CD4-positive, alpha-beta memory T cell (primary cell): ENCODE data around the gene EPHA1. TPM values are rescaled to one million over a fixed set of nuclear protein-coding genes. Genes with fewer than 3 reads are reported as not detected.

Experiments used
- CTCF ChIA-PET: fragments of 350-600 bp; sonication (Branson Sonifier 250); formaldehyde crosslinking; loops from one replicate; lab custom pipeline; 2021; ENCODE audit warnings: inconsistent platforms; ENCODE audit not compliant: partially characterized antibody; lab: Charles Lee
- POLR2A ChIA-PET: fragments of 350-600 bp; sonication (Branson Sonifier 250); formaldehyde crosslinking; loops from one replicate; lab custom pipeline; 2021; ENCODE audit not compliant: partially characterized antibody; lab: Charles Lee
- DNase-seq, 5 donors: peaks; one replicate each; pipeline versions ENCODE4 v3.0.0 to v3.0.0-alpha.2; 2020 to 2022; ENCODE audit warnings: mixed read lengths in 1 of 5
- H3K27ac ChIP-seq: one replicate; pipeline ENCODE4 v1.7.0; 2013; ENCODE audit warnings: low read depth, low read length
- H3K27me3 ChIP-seq: 2 replicates; pipeline ENCODE4 v1.7.0; 2013; ENCODE audit warnings: mild to moderate bottlenecking, low read length, moderate library complexity; ENCODE audit not compliant: insufficient read depth
- H3K36me3 ChIP-seq: 2 replicates; pipeline ENCODE4 v1.7.0; 2013; ENCODE audit warnings: mild to moderate bottlenecking, low read length, moderate library complexity; ENCODE audit not compliant: insufficient read depth
- H3K4me1 ChIP-seq: 2 replicates; pipeline ENCODE4 v1.7.0; 2013; ENCODE audit warnings: mild to moderate bottlenecking, low read length, moderate library complexity; ENCODE audit not compliant: insufficient read depth
- H3K4me3 ChIP-seq, 2 donors: one replicate each; pipeline ENCODE4 v1.7.0; 2013; ENCODE audit warnings: low read length in 2 of 2, mild to moderate bottlenecking in 1 of 2
- H3K9me3 ChIP-seq, 2 donors: one replicate each; pipeline ENCODE4 v1.7.0; 2013; ENCODE audit warnings: low read length in 2 of 2, control low read depth in 1 of 2; ENCODE audit not compliant: control insufficient read depth in 1 of 2
- H3K27ac Mint-ChIP-seq, 7 donors: one replicate each; pipeline ENCODE4 v1.8.0; 2020 to 2021; ENCODE audit warnings: mixed read lengths in 7 of 7, mild to moderate bottlenecking in 6 of 7, inconsistent platforms in 3 of 7, moderate library complexity in 3 of 7
- H3K27me3 Mint-ChIP-seq, 2 donors: one replicate each; pipeline ENCODE4 v1.8.0; 2020 to 2021; ENCODE audit warnings: mixed read lengths in 2 of 2
- H3K36me3 Mint-ChIP-seq, 2 donors: one replicate each; pipeline ENCODE4 v1.8.0; 2020 to 2021; ENCODE audit warnings: mixed read lengths in 2 of 2, inconsistent platforms in 1 of 2, mild to moderate bottlenecking in 1 of 2
- H3K4me1 Mint-ChIP-seq, 4 donors: one replicate each; pipeline ENCODE4 v1.8.0; 2020 to 2021; ENCODE audit warnings: mixed read lengths in 4 of 4, mild to moderate bottlenecking in 1 of 4
- H3K4me3 Mint-ChIP-seq, 8 donors: one replicate each; pipeline ENCODE4 v1.8.0; 2020 to 2021; ENCODE audit warnings: mixed read lengths in 8 of 8, mild to moderate bottlenecking in 7 of 8, moderate library complexity in 6 of 8, inconsistent platforms in 3 of 8
- H3K9me3 Mint-ChIP-seq, 8 donors: one replicate each; pipeline ENCODE4 v1.8.0; 2020 to 2021; ENCODE audit warnings: mixed read lengths in 8 of 8, mild to moderate bottlenecking in 5 of 8, inconsistent platforms in 3 of 8, moderate library complexity in 1 of 8
- intact Hi-C: fragments of 100-400 bp; cut with micrococcal nuclease; formaldehyde crosslinking; loops from one replicate; pipeline ENCODE4 v1.15.1; 2023
- polyA plus RNA-seq, 2 donors: library from polyadenylated mRNA; unstranded; fragments of 300-500 nt; fragmentation: Illumina TruSeq; gene quantifications; one replicate each; pipeline ENCODE4 v1.2.3, GENCODE V29; 2021
- total RNA-seq, 2 experiments: library from RNA; stranded (reverse); gene quantifications; one replicate each; pipeline ENCODE4 v1.2.3, GENCODE V29; 2021

EPHA1 gene
- total and polyA plus RNA-seq, 4 experiments from 2014 or later = 4.2 to 34.4 (median 22.5) TPM

DNA sequence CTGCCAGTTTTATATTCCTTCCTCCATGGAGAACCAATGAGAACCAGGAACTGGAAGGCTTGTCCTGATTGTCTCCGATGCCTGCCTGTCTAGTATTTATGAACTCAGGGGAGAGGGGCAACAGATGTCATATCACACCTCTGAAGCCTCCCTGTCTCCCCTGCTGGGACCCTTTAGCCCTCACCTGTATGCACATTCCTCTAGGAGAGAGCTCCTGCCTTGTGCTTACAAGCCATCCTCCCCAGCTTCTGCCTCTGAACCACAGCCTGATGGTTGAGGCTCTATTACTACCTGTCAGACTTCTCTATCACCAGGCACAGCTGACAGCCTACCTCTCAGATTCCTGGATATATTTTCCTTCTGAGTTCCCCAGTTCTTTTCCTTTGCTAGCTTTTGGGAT, 40.3 kb downstream of the EPHA1 start:
- H3K36me3 ChIP-seq = no peaks in the 10 kb centered on the region
- H3K4me3 Mint-ChIP-seq = no peak overlapping the region
- no peak overlapping the region for H3K27ac Mint-ChIP-seq
- H3K9me3 ChIP-seq = no peaks in the 10 kb centered on the region
- no peaks in the 10 kb centered on the region for H3K36me3 Mint-ChIP-seq
- no peak for DNase-seq
- H3K4me1 Mint-ChIP-seq = peaks cover 14 to 29% (median 22%) of the 10 kb centered on the region in 4 donors
- intact Hi-C loops = no loop called here
- H3K9me3 Mint-ChIP-seq = no peaks in the 10 kb centered on the region
- ChIA-PET POLR2A (interaction anchor here (1.3 to 4.6 kb wide), 3 partner anchors 12 to 23 kb away, joined by 3 to 28 read pairs (median 4); partner anchors contain the start of gene ZYX), CTCF (interaction anchor here (1.0 to 4.9 kb wide), 9 partner anchors 12 to 128 kb away, joined by 3 to 36 read pairs (median 5); no protein-coding TSS in a partner anchor)
- peaks cover 22% of the 10 kb centered on the region for H3K27me3 ChIP-seq
- peaks cover 14% of the 10 kb centered on the region for H3K4me1 ChIP-seq
- peaks cover 11 to 16% of the 10 kb centered on the region in 2 donors for H3K27me3 Mint-ChIP-seq
- no peak overlapping the region for H3K27ac ChIP-seq
- no peak overlapping the region for H3K4me3 ChIP-seq

DNA sequence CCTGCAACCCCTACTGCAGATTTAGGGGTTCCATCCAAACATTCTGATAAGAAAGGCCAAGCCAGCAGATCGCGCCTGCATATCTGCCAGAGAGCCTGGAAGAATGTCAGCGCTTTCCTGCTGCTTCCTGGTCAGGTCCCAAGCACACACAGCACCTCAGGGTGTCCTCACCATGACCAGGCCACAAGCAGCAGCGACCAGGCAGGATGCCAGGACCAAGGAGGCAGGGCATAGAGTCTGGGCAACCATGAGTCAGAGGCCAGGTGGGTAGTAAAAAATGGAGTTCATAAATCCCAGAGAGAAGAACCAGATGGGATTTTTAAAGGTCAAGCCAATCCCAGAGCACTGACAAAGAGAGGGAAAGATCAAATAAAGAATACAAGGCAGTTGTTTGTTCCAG, 40.7 kb downstream of the EPHA1 start:
- no peaks in the 10 kb centered on the region for H3K9me3 Mint-ChIP-seq
- peaks cover 26% of the 10 kb centered on the region for H3K27me3 ChIP-seq
- H3K36me3 ChIP-seq = no peaks in the 10 kb centered on the region
- ChIA-PET CTCF (interaction anchor here (0.9 to 4.9 kb wide), 9 partner anchors 12 to 127 kb away, joined by 3 to 36 read pairs (median 5); no protein-coding TSS in a partner anchor), POLR2A (no interaction called here)
- peaks cover 15 to 29% (median 22%) of the 10 kb centered on the region in 4 donors for H3K4me1 Mint-ChIP-seq
- H3K9me3 ChIP-seq = no peaks in the 10 kb centered on the region
- no peak overlapping the region for H3K27ac ChIP-seq
- no peak overlapping the region for H3K4me3 ChIP-seq
- peaks cover 18% of the 10 kb centered on the region for H3K4me1 ChIP-seq
- peaks cover 14 to 20% of the 10 kb centered on the region in 2 donors for H3K27me3 Mint-ChIP-seq
- H3K4me3 Mint-ChIP-seq = no peak overlapping the region
- intact Hi-C loops = no loop called here
- DNase-seq = no peak
- H3K36me3 Mint-ChIP-seq = no peaks in the 10 kb centered on the region
- no peak overlapping the region for H3K27ac Mint-ChIP-seq

DNA sequence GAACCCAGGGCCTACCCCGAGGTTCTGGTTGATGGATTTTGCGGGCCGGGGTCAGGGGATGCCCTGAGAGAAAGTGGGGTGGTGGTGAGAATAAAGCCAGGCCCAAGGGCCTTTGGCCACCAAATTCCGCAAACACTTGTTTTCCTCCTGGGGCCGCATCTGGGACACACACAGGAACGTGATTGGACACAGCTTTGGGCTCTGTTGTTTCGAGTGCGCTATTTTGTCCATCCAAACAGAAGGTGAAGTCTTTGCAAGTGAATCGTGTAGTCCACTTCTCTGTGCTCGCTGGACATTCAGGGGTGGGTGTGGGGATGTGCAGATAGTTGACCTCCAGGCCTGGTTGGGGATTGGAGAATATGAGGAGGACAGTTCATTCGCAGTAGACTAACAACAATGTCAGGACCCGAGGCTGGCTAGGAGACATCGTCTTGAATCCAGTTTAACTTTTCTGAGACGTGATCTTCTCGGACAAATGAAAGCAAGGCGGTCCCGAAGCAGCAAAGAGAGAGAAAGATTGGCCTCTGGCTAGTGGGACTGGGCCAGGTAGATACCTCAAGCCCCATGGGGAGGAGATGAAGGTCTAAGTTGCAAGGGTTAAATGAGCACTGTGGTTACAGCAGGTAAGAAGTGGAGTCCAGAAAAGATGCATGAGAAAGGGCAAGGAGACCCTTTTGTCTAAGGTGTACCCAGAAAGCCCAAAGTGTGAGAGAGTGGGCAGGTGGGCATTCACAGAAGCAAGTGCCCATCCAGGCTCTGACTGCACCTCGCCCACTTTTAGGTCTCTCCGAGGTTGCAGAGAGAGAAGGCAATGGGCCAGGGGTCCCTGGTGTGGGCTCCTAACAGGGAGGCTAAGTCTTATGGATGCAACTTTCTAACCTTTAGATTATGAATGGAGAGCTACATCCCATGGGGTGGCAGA, 45.4 kb downstream of the EPHA1 start:
- Histone ChIP-seq H3K27ac (no peak overlapping the region), H3K9me3 (no peaks in the 10 kb centered on the region), H3K27me3 (peaks cover 27% of the 10 kb centered on the region), H3K36me3 (no peaks in the 10 kb centered on the region), H3K4me3 (peak overlapping the region in 1 of 2 donors; percentile 42), H3K4me1 (peaks cover 8% of the 10 kb centered on the region)
- Mint-ChIP-seq H3K4me3 (peak overlapping the region; percentile 57 to 83 (median 78)), H3K36me3 (no peaks in the 10 kb centered on the region), H3K4me1 (peaks cover 9 to 16% (median 12%) of the 10 kb centered on the region in 4 donors), H3K27ac (peak overlapping the region in 5 of 7 donors; percentile 1 to 57 (median 30)), H3K9me3 (peaks cover 0 to 2% (median 0%) of the 10 kb centered on the region in 8 donors), H3K27me3 (peaks cover 17 to 20% of the 10 kb centered on the region in 2 donors)
- POLR2A ChIA-PET = interaction anchor here (1.1 to 3.6 kb wide), 5 partner anchors 12 to 75 kb away, joined by 3 to 16 read pairs (median 5); partner anchors contain the start of genes CASP2 and EPHA1
- no peak for DNase-seq
- CTCF ChIA-PET = interaction anchor here (1.0 to 1.9 kb wide), 3 partner anchors 9 to 17 kb away, joined by 4 to 7 read pairs (median 6); no protein-coding TSS in a partner anchor
- intact Hi-C loops = loop anchor here (2.0 to 5.0 kb wide), 2 partner anchors 18 to 1626 kb away; partner anchors contain the start of genes SSBP1 and ZYX

DNA sequence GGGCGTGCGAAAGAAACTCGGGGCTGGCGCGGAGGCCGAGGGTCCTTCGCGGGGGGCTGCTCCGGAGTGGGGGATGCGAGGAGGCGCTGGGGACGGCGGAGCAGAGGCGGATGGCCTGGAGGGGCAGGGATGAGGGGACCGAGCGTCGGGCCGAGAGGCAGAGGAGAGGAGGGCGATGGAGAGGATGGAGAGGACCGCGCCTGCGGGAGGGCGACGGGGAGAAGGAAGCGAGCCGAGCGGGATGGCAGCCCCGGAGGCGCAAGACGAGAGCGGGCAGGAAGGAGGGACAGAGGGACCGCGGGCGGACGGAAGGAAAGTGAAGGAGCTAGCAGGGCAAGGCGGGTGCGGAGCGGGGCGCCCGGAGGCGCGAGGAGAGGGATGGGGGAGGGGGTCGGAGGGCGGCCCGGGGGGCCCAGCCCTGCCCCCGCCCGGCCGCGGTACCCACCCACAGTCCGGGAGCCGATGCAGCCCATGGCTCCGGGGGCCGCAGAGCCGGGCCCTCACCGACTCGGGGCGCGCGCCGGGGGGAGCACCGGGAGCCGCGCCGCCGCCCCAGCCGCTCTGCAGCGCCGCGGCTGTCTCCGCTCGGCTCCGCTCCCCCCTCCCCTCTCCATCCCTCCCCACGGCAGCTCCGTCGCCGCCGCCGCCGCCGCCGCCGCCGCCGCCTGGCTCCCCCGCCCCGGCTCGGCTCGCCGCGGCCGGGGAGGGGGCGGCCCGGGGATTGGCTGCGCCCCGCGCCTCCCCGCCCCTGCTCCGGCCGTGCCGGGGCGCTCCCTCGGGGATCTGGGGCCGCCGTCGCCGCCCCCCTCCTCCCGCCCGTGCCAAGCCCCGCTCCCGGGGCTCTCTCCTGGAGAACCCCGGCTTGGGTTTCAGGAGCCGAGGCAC, 46.3 kb downstream of the EPHA1 start, which contains the start of gene FAM131B:
TSS of gene FAM131B (minus strand) at position 583 of the 885 bp plus-strand sequence. CDS start at position 473, 110 bp downstream.
- peaks cover 17 to 20% of the 10 kb centered on the region in 2 donors for H3K27me3 Mint-ChIP-seq
- intact Hi-C loops = loop anchor here (1.0 to 5.0 kb wide), 3 partner anchors 13 to 1625 kb away; partner anchors contain the start of genes SSBP1 and ZYX
- Histone ChIP-seq H3K4me1 (peaks cover 8% of the 10 kb centered on the region), H3K27ac (no peak within 1 kb of the TSS), H3K4me3 (peak within 1 kb of the TSS in 1 of 2 donors; percentile 55), H3K36me3 (no peaks in the 10 kb centered on the region), H3K9me3 (no peaks in the 10 kb centered on the region), H3K27me3 (peaks cover 27% of the 10 kb centered on the region)
- peaks cover 0 to 2% (median 0%) of the 10 kb centered on the region in 8 donors for H3K9me3 Mint-ChIP-seq
- H3K36me3 Mint-ChIP-seq = no peaks in the 10 kb centered on the region
- peak within 1 kb of the TSS; percentile 84 to 90 (median 86) for H3K4me3 Mint-ChIP-seq
- ChIA-PET POLR2A (interaction anchor here (1.0 to 1.4 kb wide), 4 partner anchors 13 to 74 kb away, joined by 3 to 11 read pairs (median 6); partner anchors contain the start of genes CASP2 and EPHA1), CTCF (interaction anchor here (0.6 to 1.0 kb wide), 3 partner anchors 9 to 55 kb away, joined by 3 to 4 read pairs (median 3); no protein-coding TSS in a partner anchor)
- peaks cover 9 to 16% (median 12%) of the 10 kb centered on the region in 4 donors for H3K4me1 Mint-ChIP-seq
- DNase-seq = peak in 4 of 5 donors; percentile 34 to 60 (median 40)
- H3K27ac Mint-ChIP-seq = peak within 1 kb of the TSS in 5 of 7 donors; percentile 1 to 78 (median 57)

DNA sequence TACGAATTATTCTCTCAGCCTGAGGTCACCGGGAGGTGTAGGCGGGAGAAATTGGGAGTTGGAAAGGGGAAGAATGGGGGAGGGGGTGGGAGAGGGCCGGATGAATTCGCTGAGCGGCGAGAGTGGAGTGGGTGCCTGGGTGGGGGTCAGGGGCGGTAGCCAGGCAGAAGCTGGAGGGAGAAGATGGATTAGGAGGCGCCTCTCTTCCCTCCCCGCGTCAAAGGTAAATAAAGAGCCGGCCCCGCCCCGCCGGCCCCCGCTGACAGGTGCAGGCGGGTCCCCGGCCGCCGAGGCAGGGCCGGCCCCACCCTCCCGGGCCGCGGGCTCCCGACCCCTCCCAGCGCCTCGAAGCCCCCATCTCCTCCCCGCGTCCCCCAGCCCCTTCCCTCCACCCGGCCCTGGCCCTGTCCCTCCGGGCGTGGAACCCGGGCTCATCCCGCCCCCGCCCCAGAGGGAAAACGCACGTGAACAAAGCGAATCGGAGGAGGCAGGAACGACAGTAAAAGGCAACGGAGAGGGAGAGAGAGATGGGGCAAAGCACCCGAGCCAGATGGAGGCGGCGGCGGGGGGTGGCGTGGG, 47.0 kb downstream of the EPHA1 start:
- intact Hi-C loops = loop anchor here (1.0 to 5.0 kb wide), 3 partner anchors 14 to 1624 kb away; partner anchors contain the start of genes SSBP1 and ZYX
- CTCF ChIA-PET = interaction anchor here (0.6 to 1.0 kb wide), 2 partner anchors 56 to 111 kb away, joined by 3 to 4 read pairs; no protein-coding TSS in a partner anchor
- POLR2A ChIA-PET = interaction anchor here (1.0 to 1.7 kb wide), 5 partner anchors 13 to 47 kb away, joined by 4 to 11 read pairs (median 5); partner anchors contain the start of gene EPHA1
- Mint-ChIP-seq H3K9me3 (peaks cover 0 to 2% (median 0%) of the 10 kb centered on the region in 8 donors), H3K4me1 (peaks cover 9 to 16% (median 12%) of the 10 kb centered on the region in 4 donors), H3K27me3 (peaks cover 17% of the 10 kb centered on the region in 2 donors), H3K4me3 (peak overlapping the region; percentile 84 to 90 (median 86)), H3K27ac (no peak overlapping the region), H3K36me3 (no peaks in the 10 kb centered on the region)
- no peaks in the 10 kb centered on the region for H3K36me3 ChIP-seq
- no peak overlapping the region for H3K27ac ChIP-seq
- H3K4me3 ChIP-seq = peak overlapping the region in 1 of 2 donors; percentile 55
- no peaks in the 10 kb centered on the region for H3K9me3 ChIP-seq
- peaks cover 27% of the 10 kb centered on the region for H3K27me3 ChIP-seq
- DNase-seq = no peak
- H3K4me1 ChIP-seq = peaks cover 8% of the 10 kb centered on the region
